Transverse colon (tissue), 3 donors: ENCODE measurements around the gene LGALS8.

Source experiments
- EP300 ChIP-seq: sonication (generic); formaldehyde crosslinking; IDR thresholded peaks from one replicate; pipeline ENCODE4 v1.6.1; 2017; ENCODE audit warnings: antibody characterized with exemption, low read depth
- POLR2A ChIP-seq: fragments of 450-650 bp; IDR thresholded peaks from one replicate; pipeline ENCODE4 v1.6.1; 2016; ENCODE audit warnings: antibody characterized with exemption, mild to moderate bottlenecking, moderate library complexity
- TF ChIP-seq, protein P1 (sequence below), 5 experiments: fragments of 200-600 bp in 3 of 5; fragments of 450-650 bp in 2 of 5; sonication (generic) in 3 of 5; IDR thresholded peaks; 1 replicate in 2 of 5; 2 replicates in 3 of 5; pipeline ENCODE4 v1.5.1; 2016 to 2017; ENCODE audit warnings: antibody characterized with exemption in 5 of 5, inconsistent platforms in 3 of 5, mild to moderate bottlenecking in 2 of 5, moderate library complexity in 1 of 5

DNA sequence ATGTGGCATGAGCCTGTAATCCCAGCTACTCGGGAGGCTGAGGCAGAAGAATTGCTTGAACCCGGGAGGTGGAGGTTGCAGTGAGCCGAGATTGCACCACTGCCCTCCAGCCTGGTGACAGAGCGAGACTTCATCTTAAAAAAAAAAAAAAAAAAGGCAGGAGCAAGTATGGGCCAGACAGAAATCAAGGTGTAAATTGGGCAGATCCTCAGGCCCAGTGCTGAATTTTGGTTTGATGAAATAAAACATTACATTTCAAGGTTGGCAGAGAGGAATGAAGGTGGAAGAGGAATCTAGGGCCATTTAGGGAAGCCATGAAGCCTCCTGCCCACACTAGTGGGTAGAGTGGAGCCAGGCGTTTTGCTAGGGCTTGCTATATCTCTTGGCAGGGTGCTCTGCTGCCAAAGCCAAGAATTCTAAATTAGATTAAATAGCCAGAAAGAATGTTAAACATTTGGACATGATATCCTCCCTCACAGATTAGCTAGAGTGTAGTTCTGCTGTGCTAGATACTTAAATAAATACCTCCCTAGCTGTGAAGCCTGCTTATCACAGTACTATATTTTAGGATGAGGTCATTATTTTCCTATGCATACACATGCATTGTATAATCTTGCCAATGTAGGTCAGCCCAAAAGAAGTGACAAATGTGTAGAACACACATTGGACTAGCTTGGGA, 16.6 kb upstream of the LGALS8 start:
- TF ChIP-seq, protein P1, sequence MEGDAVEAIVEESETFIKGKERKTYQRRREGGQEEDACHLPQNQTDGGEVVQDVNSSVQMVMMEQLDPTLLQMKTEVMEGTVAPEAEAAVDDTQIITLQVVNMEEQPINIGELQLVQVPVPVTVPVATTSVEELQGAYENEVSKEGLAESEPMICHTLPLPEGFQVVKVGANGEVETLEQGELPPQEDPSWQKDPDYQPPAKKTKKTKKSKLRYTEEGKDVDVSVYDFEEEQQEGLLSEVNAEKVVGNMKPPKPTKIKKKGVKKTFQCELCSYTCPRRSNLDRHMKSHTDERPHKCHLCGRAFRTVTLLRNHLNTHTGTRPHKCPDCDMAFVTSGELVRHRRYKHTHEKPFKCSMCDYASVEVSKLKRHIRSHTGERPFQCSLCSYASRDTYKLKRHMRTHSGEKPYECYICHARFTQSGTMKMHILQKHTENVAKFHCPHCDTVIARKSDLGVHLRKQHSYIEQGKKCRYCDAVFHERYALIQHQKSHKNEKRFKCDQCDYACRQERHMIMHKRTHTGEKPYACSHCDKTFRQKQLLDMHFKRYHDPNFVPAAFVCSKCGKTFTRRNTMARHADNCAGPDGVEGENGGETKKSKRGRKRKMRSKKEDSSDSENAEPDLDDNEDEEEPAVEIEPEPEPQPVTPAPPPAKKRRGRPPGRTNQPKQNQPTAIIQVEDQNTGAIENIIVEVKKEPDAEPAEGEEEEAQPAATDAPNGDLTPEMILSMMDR (IDR thresholded peaks at IDR 0.05), result no peak
- no peak for TF ChIP-seq POLR2A
- TF ChIP-seq EP300, result no peak
